Glomerular endothelial cell (primary cell): Measurements from ENCODE around the gene IZUMO1. TPM values are rescaled to one million over a fixed set of nuclear protein-coding genes. Genes with fewer than 3 reads are reported as not detected.
"Not testable (repeated sequence)": the region's sequence is repeated elsewhere in the genome, so short reads cannot be mapped to it uniquely, and the experiment has no call there.

Experiments
- DNase-seq: peaks from one replicate; pipeline ENCODE4 v3.0.0-alpha.2; 2011; ENCODE audit warnings: low read depth, low spot score; ENCODE audit errors: extremely low read depth
- total RNA-seq: library from RNA; depleted of rRNA; stranded (reverse); fragments of >200 nt; gene quantifications from 2 replicates; pipeline ENCODE4 v1.2.3, GENCODE V29; 2015

The IZUMO1 gene
- not detected in 2 replicates for total RNA-seq

DNA sequence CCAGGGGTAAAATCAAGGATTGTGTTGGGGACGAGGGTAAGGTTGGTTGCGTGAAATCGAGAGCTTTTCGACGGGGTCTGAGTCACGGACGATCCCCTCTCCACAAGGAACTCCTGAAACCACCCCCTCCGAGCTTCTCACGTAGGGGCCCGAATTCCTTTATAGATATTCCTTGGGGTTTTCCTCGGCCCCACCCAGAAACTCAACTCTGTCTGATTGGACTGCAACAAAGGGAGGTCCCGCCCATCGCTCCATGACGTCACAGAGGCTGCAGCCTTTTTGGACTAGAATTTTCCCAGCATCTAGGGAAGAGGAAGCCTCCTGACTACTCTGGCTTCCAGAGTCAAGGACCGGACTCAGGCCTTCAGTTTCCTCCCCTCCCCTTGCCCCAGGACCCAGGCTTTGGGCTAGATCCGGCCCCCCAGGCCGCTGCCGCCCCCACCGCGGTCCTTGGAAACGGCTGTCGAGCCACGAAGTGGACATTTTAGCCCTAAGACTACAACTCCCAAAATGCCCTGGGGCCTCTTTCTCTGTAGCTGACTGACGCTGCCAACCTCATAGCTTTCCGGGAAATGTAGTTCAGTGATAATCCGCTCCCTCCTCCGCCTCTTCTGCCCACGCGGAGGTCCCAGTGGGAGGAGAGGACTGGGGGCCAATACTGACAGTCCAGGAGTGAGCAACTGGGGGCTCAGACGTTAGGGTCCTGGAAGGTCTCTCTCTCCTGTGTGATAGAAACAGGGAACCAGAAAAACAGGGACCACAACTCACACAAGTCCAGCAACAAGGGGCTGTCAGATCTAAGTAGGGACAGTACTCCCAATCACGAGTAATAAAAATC is at the start of gene IZUMO1:
TSS of gene IZUMO1 (minus strand) at position 172 of the 838 bp plus-strand sequence. CDS start 1,050 bp downstream, outside the sequence.
- DNase-seq = peak; percentile 82

DNA sequence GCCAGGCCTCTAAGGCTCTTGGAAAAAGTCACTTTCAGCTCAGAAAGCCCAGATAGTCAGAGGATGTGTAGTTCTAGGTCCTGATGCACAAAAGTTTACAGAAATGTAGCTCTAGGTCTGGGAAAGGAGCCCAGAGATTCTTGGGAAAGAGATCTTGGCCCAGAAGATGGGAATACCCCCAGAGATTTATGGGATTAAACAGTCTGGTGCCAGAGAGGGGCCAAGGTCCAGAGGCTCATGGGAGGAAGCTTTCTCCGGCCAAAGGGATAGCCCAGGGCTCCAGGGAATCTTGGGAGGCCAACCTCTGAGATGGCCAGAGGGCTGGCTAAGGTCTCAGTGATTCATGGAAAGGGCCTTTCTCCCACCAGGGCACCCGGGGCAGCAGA is 49.0 kb upstream of the IZUMO1 start:
- no peak for DNase-seq

GRCh38 chr19:48795055-48795684 is 48.5 kb upstream of the IZUMO1 start:
- peak; percentile 69 for DNase-seq

DNA sequence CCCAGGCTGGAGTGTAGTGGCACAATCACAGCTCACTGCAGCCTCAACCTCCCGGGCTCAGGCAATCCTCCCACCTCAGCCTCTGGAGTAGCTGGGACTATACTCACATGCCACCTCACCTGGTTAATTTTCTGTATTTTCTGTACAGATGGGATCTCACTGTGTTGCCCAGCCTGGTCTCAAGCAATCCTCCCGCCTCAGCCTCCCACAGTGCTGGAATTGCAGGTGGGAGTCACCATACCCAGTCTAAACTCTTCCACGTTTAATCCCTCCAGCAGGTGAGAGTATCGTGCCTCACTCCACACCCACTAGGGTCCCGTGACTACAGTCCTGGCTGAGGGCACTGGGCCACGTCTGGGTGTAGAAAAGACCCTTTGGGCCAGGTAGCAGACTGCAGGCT is 47.6 kb upstream of the IZUMO1 start:
- DNase-seq = no peak

DNA sequence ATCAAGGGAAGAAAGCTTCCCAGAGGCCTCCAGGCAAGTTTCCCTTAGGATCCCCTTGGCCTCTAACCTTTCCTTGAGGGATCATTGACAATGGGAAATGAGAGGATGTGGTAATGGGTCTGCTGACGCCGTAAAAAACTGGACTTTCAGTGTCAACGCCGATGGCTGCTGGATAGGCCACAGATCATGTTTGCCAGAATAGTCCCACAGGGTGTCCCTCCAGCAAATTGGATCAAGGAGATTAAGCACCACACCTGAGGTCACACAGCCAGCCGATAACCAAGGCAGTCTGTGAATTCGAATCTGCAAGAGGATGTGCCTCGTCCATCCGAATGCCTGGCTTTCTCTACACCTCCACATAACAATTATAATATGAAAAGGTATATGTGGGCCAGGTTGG is 46.6 kb upstream of the IZUMO1 start:
- DNase-seq = no peak

DNA sequence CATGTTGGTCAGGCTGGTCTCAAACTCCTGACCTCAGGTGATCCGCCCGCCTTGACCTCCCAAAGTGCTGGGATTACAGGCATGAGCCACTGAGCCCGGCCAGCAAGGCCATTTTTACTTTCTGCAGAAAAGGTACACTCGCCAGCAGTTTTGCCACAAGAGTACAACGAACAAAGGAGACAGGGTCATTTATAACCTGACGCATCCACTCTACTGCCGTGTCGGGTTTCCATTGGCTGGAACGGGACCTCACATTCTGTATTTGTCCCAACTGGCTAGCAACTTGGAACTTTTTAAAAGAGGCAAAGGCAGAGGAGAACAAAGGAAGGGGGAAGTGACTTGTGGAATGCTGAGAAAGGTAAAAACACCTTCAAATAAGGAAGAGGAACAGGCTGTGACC is 40.6 kb upstream of the IZUMO1 start:
- not testable (repeated sequence) for DNase-seq

- not testable (repeated sequence) for DNase-seq
Observed at GRCh38 chr19:48786422-48786821, 39.7 kb upstream of the IZUMO1 start.

DNA sequence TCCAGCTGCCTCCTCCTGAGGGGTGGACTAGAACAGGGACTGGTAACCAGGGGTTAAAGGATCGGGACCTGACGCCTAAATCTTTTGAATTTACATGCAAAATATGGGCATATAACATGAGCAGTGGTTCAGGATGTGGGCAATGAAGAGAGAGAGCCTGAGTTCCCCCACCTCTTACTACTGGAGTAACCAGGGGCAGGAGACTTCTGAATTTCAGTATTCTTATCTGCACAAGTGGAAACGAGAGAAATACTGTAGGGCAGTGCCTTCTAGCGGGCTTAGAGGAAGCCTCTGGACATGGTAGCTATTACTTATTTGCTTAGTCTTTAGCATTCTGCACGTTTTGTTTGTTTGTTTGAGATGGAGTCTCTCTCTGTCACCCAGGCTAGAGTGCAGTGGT is 37.8 kb upstream of the IZUMO1 start:
- no peak for DNase-seq

GRCh38 chr19:48780631-48781391 is 34.1 kb upstream of the IZUMO1 start:
- no peak for DNase-seq

DNA sequence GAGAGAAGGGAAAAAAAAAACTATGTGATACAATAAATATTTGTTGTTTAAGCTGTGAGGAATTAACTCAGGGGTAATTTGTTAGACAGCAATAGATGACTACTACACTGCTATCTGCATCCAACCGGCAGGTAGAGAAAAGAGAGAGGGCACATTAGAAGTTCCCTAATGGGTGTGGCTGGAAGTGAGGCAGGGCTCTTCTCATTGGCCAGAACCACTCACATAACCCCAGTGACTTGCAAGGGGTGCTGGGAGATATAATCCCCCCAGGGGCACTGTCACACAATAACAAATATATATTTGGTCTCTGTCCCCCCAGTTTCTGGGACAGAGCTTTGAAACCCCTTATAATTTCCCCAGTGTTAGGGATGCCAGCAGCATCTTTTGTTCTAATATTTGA is 32.9 kb upstream of the IZUMO1 start:
- no peak for DNase-seq

- DNase-seq = no peak
Observed at GRCh38 chr19:48777720-48778119, 31.0 kb upstream of the IZUMO1 start.

DNA sequence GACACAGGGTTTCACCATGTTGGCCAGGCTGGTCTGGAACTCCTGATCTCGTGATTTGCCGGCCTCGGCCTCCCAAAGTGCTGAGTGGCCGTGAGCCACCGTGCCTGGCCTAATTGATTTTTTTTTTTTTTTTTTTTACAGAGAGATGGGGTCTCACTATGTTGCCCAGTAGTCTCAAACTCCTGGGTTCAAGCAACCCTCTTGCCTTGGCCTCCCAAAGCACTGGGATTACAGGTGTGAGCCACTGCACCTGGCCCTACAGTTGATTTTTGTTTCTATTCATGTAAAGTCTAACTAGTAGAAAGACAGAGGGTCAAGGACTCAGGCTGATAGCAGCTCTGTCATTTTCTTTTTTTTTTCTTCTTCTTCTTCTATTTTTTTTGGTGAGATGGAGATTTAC is 30.4 kb upstream of the IZUMO1 start:
- no peak for DNase-seq

- no peak for DNase-seq
Observed at GRCh38 chr19:48772503-48772953, 25.8 kb upstream of the IZUMO1 start.

DNA sequence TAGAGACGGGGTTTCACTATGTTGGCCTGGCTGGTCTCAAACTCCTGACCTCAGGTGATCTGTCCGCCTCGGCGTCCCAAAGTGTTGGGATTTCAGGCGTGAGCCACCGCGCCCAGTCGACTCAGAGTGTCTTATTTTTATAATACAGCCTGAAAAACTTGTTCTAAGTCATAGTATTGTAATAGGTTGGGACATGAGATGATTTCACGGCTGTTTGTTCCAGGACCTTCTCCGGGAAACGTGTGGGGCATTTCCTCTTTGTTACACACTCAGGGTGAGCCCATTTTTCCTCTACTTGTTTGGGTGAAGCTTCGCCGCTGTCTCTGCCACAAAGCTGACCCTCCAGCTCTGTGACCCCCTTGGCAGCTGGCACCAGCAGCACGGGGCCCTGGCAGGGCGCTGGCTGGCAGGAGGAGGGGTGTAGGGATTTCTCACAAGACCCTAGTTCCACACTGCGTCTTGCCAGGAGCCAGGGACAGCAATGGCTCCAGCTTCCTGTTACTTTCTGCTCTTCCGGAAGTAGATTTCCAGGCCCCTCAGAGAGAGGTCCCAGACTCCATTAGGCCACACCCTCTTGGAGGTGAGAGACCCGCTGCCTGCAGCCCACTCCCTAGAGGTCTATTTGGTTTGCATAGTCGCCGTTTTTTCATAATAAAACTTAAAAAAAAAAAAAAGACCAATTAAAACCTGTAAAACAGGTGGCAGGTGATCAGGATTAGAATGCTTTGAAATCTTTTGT is 24.2 kb upstream of the IZUMO1 start:
- no peak for DNase-seq

DNA sequence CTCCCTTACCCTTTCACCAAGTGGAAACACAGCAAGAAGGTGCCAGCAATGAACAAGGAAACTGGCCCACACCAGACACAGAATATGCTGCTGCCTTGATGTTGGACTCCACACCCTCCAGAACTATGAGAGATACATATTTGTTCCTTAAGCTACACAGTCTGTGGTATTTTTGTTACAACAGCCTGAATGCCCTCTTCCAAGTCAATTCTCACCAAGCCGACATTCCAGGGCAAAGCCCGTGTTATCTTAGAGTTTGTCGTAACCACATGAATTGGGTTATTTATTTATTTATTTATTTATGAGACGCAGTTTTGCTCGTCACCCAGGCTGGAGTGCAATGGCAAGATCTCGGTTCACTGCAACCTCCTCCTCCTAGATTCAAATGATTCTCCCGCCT is 23.6 kb upstream of the IZUMO1 start:
- DNase-seq = no peak

DNA sequence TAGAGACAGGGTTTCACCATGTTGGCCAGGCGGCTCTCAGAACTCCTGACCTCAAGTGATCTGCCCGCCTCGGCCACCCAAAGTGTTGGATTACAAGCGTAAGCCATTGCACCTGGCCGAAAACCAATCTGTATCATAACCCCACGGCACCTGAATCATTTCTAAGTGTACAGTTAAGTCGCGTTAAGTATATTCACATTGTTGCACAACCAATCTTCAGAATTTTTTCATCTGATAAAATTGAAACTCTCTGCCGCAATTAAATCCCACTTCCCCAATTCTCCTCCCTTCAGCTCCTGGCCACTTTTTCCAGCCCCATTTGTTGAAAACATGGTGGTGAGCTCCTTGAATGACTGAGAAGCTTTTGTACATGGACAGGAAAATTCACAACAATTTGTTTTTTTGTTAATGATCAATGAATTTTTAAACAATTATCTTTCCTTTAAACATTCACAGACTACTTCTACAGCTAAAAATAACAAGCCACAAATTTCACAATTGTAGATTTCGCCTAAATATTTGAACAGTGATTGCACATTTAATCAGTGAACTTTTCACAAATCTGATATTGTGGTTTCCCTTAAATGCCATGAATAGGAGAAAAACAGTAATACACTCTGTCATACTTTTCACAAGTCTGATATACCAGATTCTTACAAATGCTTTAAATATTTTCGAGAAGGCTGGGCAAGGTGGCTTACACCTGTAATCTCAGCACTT is 22.4 kb upstream of the IZUMO1 start:
- no peak for DNase-seq

- not testable (repeated sequence) for DNase-seq
Observed at GRCh38 chr19:48768171-48768753, 21.6 kb upstream of the IZUMO1 start.

DNA sequence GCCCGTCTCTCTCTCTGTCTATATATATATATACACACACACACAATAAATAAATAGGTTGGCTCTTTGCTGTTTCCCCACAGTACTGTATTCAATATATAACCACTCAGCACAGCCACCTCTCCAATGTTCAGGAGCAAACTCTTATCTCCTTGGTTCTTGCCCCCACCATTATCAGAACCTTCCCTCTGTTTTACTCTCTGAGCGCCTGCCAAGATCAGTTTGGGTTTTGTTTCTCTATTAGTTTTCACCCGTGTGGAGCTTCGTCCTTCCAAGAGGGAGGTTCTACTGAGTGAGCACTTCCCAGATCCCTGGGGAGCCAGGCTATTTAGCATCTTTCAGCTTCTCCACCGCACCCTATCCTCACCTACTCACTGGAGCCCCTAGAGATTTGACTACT is 19.1 kb upstream of the IZUMO1 start:
- DNase-seq = not testable (repeated sequence)

DNA sequence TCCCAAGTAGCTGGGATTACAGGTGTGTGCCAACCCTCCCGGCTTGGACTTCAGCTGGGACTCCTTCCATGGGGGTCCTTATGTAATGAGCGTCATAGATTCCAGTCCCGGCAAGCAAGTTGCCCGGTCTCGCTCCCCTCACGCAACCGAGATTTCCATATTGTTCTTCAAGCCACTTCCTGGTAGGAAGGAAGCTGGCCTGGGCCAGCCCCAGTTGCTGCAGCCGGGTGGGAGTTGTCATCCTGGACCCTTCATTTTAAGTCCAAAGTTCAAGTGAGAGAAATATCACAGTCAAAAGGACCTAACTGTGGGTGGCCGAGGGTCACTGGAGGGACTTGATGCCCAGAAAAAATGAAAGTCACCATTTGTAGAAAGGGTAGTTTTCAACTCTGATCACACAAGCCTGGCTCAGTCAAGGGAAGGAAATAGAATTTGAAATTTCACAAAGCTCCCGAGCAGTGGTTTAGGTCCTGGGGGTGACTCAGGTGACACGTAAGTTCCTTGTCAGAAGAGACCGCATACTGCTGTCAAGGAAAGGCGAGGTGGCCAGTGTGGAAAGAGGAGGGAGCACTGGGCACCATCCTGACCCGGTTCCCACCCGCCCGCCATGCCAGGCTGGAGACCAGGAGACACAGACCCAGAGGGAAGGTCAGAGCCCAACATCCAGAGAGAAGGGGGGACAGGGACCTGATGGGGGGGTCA is 13.9 kb upstream of the IZUMO1 start:
- no peak for DNase-seq
